ENCODE data around the gene TRNT1. TPM values are rescaled to one million over a fixed set of nuclear protein-coding genes. Genes with fewer than 3 reads are reported as not detected.
A peak's percentile ranks its signal among the peaks of the same experiment; 100 is the strongest.

The TRNT1 gene
- total RNA-seq, 2 donors from 2014 or later, result 44.0 to 51.6 TPM

DNA sequence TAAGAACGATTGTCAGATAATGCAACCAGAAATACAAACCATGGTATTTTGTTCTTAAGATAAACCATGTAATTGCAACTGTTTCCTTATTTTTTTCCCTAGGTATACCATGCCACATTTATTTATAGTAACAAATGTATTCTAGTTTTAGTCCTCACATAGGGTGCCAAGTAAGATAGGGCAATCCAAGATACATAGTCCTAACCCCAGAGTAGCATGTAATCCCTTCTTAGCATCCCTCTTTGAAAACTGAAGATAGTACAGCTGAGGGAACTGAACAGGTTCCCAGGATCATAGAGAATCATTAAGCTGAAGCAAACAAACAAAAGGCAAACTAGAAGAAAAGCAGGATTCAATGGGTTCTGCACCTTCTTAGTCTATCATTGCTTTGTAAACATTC, 24.8 kb downstream of the TRNT1 start:
- Mint-ChIP-seq H3K9me3 (no peaks in the 10 kb centered on the region), H3K27ac (no peak overlapping the region), H3K36me3 (peaks cover 0 to 27% of the 10 kb centered on the region in 2 donors)
- DNase-seq (ENCODE audit: low spot score in 2 of 2) (no peak), ATAC-seq (no peak)

DNA sequence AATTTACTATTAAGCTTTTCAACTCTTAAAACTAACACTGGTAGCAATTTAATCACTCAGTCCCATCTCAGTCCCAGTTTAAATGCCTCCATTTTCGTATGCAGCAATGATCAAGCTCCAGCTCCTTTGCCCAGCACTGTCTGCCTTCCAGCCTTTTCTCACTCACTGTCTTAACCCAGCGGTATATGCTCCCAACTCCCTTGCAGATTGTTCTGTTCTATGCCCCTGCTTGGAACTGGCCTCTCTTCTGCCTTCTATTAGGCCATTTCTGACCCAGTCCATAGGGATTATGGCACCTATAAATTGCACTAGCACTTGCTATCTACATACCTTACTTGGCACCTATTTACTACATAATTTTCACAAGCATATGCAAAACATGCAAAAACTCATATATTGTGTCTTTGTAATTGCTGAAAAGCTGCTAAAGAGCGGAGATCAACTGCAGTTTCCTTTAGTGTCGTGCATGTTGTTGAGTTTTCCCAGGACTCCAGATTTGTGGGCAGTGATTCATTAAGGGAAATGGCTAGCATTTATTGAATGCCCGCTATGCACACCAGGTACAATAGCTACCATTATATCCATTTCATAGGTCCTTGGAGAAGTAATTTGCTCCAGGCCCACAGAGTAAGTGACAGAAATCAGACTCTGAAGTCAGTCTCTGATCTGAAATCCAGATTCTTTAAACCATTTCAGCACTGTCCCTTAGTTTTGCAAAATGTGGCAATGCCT, 28.3 kb downstream of the TRNT1 start:
- DNase-seq (ENCODE audit: low spot score in 2 of 2) (no peak), ATAC-seq (no peak)
- Mint-ChIP-seq H3K36me3 (peaks cover 0 to 51% of the 10 kb centered on the region in 2 donors), H3K9me3 (no peaks in the 10 kb centered on the region), H3K27ac (no peak overlapping the region)

DNA sequence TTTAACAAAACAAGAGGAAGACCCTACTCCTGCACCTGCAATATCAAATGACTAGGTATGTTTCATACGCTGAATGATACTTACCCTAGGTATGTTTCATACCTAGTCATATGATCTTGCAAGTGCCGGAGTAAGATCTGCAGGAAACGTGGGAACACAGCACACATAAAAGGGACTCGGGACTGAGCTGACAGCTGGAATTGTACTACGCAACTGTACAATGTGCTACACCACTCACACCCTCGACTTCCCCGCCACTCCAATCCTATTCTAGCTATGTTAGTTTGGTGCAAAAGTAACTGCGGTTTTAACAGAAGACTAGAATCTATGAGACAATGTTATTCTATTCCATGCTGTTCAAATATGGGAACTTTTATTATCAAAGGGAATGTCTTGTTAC, 30.7 kb downstream of the TRNT1 start:
- DNase-seq (ENCODE audit: low spot score in 2 of 2) (no peak), ATAC-seq (peak in 1 of 2 donors; percentile 55)
- peak overlapping the region in 1 of 2 donors; percentile 63 for H3K27ac Mint-ChIP-seq
- H3K36me3 Mint-ChIP-seq, result peaks cover 0 to 55% of the 10 kb centered on the region in 2 donors
- no peaks in the 10 kb centered on the region for H3K9me3 Mint-ChIP-seq

DNA sequence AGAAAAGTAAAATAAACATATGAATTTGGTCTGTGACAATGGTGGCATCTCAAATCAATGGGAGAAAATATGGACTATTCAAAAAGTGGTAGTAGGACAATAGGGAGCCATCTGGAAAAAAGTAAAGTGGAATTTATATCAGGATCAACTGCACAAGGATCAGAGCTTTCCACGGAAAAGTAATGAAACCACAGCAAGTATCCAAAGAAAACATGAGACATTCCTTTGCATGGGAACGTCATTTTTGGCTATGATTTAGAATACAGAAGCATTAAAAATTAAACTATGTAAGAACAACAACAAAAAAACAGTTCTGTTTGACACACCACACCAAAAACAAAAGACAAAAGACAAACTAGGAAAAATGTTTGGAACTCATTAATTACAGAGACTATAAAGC, 34.1 kb downstream of the TRNT1 start:
- Mint-ChIP-seq H3K9me3 (no peaks in the 10 kb centered on the region), H3K27ac (no peak overlapping the region), H3K36me3 (peaks cover 0 to 64% of the 10 kb centered on the region in 2 donors)
- no peak for DNase-seq (ENCODE audit: low spot score in 2 of 2)
- no peak for ATAC-seq

DNA sequence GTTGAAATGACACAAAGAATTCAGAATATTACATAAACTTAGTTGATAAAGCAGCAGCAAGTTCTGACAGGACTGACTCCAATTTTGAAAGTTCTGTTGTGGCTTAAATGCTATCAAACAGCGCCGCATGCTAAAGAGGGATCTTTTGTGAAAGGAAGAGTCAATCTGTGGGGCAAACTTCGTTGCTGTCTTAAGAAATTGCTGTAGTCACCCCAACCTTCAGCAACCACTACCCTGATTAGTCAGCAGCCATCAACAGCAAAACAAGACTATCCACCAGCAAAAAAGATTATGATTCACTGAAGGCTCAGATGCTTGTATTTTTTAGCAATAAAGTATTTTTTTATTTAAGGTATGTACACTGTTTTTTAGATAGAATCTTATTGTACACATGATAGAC, 38.5 kb downstream of the TRNT1 start:
- Mint-ChIP-seq H3K9me3 (no peaks in the 10 kb centered on the region), H3K27ac (peak overlapping the region in 1 of 2 donors; percentile 56), H3K36me3 (peaks cover 4 to 42% of the 10 kb centered on the region in 2 donors)
- peak; percentile 59 to 80 for ATAC-seq
- DNase-seq (ENCODE audit: low spot score in 2 of 2), result no peak

DNA sequence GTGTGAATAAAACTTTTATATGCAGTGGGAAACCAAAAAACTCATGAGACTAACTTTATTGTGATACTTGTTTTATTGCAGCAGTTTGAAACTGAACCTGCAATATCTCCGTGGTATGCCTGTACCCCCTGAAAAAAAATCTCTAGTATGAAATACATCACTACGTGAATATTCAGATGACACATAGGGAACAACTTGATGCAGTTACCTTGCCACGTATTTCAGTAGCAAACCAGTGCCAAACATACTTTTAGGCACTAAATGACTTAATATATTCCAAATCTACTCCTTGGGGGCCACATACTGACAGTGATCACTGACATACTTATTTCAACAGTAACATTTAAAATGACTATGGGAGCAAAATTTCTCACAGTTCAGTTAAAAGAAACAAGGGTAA, 38.9 kb downstream of the TRNT1 start:
- Mint-ChIP-seq H3K9me3 (no peaks in the 10 kb centered on the region), H3K27ac (peak overlapping the region; percentile 8 to 62), H3K36me3 (peaks cover 4 to 40% of the 10 kb centered on the region in 2 donors)
- ATAC-seq (peak in 1 of 2 donors; percentile 73), DNase-seq (ENCODE audit: low spot score in 2 of 2) (no peak)

DNA sequence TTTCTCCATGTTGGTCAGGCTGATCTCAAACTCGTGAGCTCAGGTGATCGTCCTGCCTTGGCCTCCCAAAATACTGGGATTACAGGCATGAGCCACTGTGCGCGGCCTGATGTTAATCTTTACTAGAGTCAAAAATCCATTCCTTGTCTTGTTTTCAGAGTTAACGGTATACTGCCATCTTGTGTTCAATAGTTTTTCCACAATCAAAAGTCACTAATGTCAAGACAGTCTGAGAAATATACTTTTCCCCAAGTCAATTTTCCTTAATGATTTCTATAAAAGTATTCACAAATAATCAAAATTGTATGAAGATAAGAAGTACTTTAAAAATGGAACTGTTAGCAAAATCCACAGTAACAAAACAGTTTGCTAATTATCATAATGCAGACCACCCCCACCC, 44.3 kb downstream of the TRNT1 start:
- Mint-ChIP-seq H3K36me3 (peaks cover 4 to 47% of the 10 kb centered on the region in 2 donors), H3K27ac (peak overlapping the region; percentile 20 to 74), H3K9me3 (no peaks in the 10 kb centered on the region)
- ATAC-seq (peak; percentile 41 to 51), DNase-seq (ENCODE audit: low spot score in 2 of 2) (no peak)

DNA sequence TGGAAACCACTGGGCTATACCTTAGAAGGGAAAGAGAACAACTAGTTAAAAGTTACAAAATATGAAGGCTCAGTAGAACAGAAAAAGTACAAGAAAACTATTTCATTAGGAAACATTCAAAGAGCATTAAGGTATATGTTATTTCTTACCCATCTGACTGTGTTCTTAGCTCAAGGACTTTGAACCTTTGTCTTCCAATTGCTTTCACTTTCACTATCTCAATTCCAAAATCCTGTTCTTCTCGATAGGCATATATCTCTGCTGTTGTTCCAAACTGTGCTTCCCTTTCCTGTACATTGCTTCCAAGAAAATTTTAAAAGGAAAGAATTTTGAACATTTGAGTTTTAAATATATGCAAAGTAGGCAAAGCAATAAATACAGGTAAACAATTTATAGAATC, 45.9 kb downstream of the TRNT1 start:
- peak overlapping the region; percentile 84 to 94 for H3K27ac Mint-ChIP-seq
- H3K36me3 Mint-ChIP-seq, result peaks cover under 1 to 34% of the 10 kb centered on the region in 2 donors
- H3K9me3 Mint-ChIP-seq, result no peaks in the 10 kb centered on the region
- ATAC-seq, result peak in 1 of 2 donors; percentile 47
- no peak for DNase-seq (ENCODE audit: low spot score in 2 of 2)

DNA sequence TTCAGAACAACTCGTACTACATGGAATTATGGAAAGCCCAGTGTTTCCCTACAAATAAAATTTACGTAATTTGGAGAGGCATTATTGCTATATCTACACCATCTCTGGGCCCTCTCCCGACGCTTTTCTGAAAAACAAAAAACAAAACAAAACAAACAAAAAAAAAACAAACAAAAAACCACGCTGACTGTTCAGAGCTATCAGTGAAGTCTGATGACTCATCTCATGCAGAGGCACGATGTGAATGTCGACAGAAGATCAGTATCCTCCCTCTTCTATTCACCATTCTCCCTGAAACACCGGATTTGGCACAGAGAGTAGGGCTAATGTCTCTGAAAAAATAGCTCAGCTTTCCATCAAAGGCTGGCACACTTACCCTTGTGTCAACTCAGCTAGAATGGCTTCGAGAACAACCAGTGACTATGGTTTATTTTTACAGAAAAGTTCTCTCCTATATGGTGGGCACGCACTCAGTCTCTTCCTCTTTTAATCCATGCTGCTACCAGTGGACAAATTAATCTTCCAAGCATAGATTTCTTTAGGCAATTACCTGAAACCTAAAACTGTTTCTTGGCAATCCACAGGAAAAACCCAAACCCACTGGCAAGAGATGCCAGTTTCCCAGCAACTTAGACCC, 51.2 kb downstream of the TRNT1 start:
- no peaks in the 10 kb centered on the region for H3K9me3 Mint-ChIP-seq
- peaks cover 12 to 30% of the 10 kb centered on the region in 2 donors for H3K36me3 Mint-ChIP-seq
- no peak for DNase-seq (ENCODE audit: low spot score in 2 of 2)
- ATAC-seq, result no peak
- peak overlapping the region; percentile 87 to 92 for H3K27ac Mint-ChIP-seq

DNA sequence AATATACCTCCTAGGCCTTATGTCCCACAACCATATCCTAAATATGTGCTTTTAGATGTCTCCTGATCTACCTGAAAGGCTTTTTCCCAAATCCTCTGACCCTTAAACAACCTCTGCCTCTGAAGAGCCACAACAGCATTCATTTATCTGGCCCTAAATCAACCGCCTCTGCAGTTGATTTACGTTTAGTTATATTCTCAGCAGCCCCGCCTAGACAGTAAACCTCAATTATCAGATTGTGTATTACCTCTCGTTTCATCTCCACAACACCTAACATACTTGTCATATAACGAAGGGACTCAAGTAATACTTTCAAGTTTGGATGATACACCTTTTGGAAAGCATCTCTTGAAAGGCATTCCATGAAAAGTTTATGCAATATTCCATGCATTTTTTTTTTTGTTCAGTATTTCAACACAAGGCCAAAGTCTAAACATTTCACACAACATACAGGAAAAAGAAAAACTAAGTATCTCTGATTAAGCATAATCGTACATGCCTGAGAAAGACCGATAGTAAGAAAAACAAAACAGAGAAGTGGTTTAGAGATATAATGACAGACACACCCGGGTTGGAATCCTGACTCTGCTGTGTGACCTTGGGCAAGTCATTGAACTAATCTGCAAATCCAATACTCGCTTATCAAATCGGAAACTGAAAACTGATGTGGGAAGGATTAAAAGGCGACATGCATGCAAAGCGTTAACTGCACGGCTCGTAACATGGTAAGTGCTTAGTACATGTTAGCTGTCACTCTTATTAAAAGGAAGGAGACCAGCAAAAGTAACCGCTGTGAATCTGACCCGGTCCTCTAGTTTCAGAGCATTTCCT, 52.0 kb downstream of the TRNT1 start:
- DNase-seq (ENCODE audit: low spot score in 2 of 2) (no peak), ATAC-seq (peak; percentile 19 to 35)
- no peaks in the 10 kb centered on the region for H3K9me3 Mint-ChIP-seq
- peaks cover 12 to 25% of the 10 kb centered on the region in 2 donors for H3K36me3 Mint-ChIP-seq
- H3K27ac Mint-ChIP-seq, result peak overlapping the region; percentile 87 to 92

DNA sequence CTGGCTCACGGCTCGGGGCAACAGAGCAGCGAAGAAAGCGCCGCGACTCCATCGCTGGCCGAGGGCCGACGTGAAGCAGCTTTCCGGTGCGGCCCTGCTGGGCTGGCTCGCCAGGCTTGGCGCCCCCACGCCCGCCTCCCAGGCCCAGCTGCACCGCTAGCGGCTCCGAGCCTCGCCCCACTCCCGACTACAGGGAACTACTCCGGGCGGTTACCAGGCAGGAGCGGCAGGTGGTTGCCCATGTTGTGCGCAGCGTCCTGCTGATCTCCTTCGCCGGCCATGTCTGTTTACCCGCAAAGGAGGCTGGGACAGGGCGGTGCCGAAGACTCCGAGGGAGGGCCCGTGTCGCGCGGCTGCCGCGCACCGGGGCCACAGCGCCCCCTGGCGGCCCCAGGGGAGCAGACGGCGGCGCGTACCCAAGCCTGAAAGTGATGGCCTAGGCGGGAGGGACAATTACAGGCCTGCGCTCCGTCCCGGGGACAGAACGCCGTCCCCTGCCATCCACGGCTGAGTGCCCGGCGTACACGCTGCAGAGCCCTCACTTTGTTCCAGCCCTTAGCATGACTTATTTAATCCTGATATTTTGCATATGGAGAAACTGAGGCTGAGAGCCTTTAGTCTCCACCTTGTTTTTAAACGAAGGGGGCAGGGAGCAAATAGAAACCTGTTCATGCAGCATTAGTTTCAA, 52.8 kb downstream of the TRNT1 start, which contains the start of gene CRBN:
Gene CRBN (minus strand): TSS at position 285 of the 688 bp plus-strand sequence. CDS start 4 bp downstream, at position 281.
- DNase-seq (ENCODE audit: low spot score in 2 of 2) (peak; percentile 91 to 92), ATAC-seq (peak; percentile 94 to 97)
- H3K27ac Mint-ChIP-seq, result peak within 1 kb of the TSS; percentile 87 to 92
- no peaks in the 10 kb centered on the region for H3K9me3 Mint-ChIP-seq
- H3K36me3 Mint-ChIP-seq, result peaks cover 12 to 19% of the 10 kb centered on the region in 2 donors

DNA sequence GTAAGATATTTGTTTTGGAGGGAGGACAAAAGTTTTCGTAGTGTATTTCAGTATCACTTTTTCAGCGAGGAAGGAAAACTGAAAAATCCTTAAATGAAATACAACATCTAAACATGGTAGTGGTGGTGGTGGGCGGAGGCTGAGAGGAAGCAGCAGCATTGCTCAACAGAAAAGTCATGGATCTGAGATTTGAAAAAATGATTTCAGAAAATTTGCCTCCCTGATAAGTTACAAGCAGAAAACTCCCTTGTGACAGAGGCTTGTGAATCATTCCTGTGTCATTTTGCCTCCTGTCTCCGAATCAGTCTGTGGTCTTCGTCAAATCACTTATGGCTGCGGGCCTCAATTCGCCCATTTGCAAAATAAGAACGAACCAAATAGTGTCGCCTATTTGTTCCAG, 53.7 kb downstream of the TRNT1 start:
- no peak overlapping the region for H3K27ac Mint-ChIP-seq
- no peak for DNase-seq (ENCODE audit: low spot score in 2 of 2)
- ATAC-seq, result no peak

DNA sequence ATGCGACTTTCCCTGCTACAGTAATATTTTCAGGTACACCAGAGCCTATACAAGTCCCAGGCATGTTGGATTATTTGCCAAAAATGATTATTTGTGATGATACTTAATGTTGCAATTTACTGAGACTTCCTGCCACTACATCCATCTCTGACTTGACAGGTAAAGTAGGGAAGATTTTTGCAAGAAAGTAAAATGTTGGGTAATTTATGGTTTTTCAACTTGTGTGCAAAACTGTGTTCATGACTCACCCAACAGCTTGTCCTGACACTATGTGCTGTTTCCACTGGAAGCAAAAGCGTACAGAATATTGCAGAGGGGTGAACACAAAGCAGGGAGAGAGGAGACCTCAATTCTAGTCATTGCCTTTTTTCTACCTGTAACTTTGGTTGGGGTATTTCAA, 58.1 kb downstream of the TRNT1 start:
- Mint-ChIP-seq H3K9me3 (peaks cover 7 to 11% of the 10 kb centered on the region in 2 donors), H3K36me3 (peaks cover 0 to 6% of the 10 kb centered on the region in 2 donors)
- no peak for ATAC-seq

More for the DNA sequence above, 53.7 kb downstream of the TRNT1 start:
- Mint-ChIP-seq H3K36me3 (peaks cover 11 to 12% of the 10 kb centered on the region in 2 donors), H3K9me3 (no peaks in the 10 kb centered on the region)

DNA sequence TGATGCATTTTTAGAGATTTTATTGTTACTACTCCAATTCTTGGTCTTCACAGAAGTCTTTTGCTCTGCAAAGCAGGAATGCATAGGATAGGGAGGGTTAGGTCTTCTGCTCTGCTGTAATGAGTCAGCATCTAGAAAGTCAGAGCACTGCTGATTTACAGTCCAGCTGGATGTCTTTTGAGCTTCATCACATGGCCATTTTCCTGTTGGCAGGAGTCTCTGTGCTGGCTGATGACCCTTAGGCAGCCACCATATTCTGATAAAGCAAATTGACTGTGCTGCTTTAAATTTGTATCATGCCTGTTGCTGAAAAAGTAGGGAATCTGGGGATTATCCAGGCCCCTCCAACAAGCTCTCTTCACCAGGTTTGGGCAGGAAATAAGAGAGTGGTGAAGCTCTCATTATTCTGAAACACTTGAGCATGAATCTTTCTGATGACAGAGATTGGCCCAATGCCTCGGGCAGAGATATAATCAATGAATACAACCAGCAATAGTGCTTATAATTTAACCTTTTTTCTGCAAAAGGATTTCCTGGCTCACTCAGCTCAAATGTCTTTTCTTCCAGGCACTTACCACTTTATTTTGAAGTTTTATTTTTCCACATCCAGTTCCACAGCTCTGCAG, 62.5 kb downstream of the TRNT1 start:
- DNase-seq (ENCODE audit: low spot score in 2 of 2) (no peak), ATAC-seq (no peak)
- Mint-ChIP-seq H3K9me3 (peaks cover 7 to 11% of the 10 kb centered on the region in 2 donors), H3K36me3 (peaks cover 0 to 6% of the 10 kb centered on the region in 2 donors), H3K27ac (no peak overlapping the region)

More for the DNA sequence above, 58.1 kb downstream of the TRNT1 start:
- no peak for DNase-seq (ENCODE audit: low spot score in 2 of 2)
- no peak overlapping the region for H3K27ac Mint-ChIP-seq

DNA sequence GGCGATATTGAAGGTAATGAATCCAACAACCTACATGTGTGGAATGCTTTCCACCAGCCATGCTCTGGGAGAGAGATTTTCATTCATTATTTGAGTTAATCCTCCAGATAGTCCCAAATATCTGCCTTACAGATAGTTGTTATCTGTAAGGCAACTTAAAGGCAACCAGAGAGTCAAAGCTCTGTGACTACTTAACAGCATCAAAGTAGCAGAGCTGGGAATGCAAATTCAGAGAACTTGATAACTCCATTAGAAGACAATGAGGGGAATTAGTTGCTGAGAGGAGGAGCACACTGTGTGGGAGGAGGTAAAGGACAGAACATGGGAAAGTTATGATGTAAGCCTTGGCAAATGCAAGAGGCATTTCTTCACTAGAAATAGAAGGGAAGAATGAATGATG, 63.2 kb downstream of the TRNT1 start:
- H3K36me3 Mint-ChIP-seq, result peaks cover 0 to 6% of the 10 kb centered on the region in 2 donors
- DNase-seq (ENCODE audit: low spot score in 2 of 2) (no peak), ATAC-seq (no peak)
- no peak overlapping the region for H3K27ac Mint-ChIP-seq
- peaks cover 7 to 11% of the 10 kb centered on the region in 2 donors for H3K9me3 Mint-ChIP-seq

Measured in activated naive CD4-positive, alpha-beta T cell treated with anti-CD3 and anti-CD28 coated beads, Interleukin-2, amount 50 U/mL, for 72 hours (primary cell).